HG03558 (cell line): ENCODE data around the gene DNMBP.
"Not testable (repeated sequence)": the region's sequence is repeated elsewhere in the genome, so short reads cannot be mapped to it uniquely, and the experiment has no call there.

Experiments
- ATAC-seq: cut with Tn5 transposase; IDR thresholded peaks from one replicate; pipeline ENCODE4 v1.9.1; 2021; ENCODE audit warnings: moderate number of reproducible peaks; ENCODE audit not compliant: unreplicated experiment; ENCODE audit errors: extremely low read depth

Gene DNMBP

GRCh38 chr10:99873846-99874245, 135.9 kb downstream of the DNMBP start:
- ATAC-seq, result no peak

GRCh38 chr10:99872367-99873162, 137.2 kb downstream of the DNMBP start:
- no peak for ATAC-seq

GRCh38 chr10:99870123-99870730, 139.5 kb downstream of the DNMBP start:
- ATAC-seq, result no peak

GRCh38 chr10:99869581-99870122, 140.1 kb downstream of the DNMBP start:
- no peak for ATAC-seq

GRCh38 chr10:99867250-99867649, 142.5 kb downstream of the DNMBP start:
- ATAC-seq, result not testable (repeated sequence)

- ATAC-seq, result not testable (repeated sequence)
Observed at GRCh38 chr10:99863535-99864240, 146.1 kb downstream of the DNMBP start.

GRCh38 chr10:99860466-99860865, 149.3 kb downstream of the DNMBP start:
- no peak for ATAC-seq

GRCh38 chr10:99859585-99859984, 150.2 kb downstream of the DNMBP start:
- ATAC-seq, result no peak

GRCh38 chr10:99858849-99859248, 150.9 kb downstream of the DNMBP start:
- no peak for ATAC-seq

GRCh38 chr10:99855479-99856071, 154.2 kb downstream of the DNMBP start:
- ATAC-seq, result no peak

- ATAC-seq, result no peak
Observed at GRCh38 chr10:99854860-99855259, 154.9 kb downstream of the DNMBP start.

GRCh38 chr10:99853655-99854054, 156.1 kb downstream of the DNMBP start:
- no peak for ATAC-seq

GRCh38 chr10:99852481-99853213, 157.1 kb downstream of the DNMBP start:
- ATAC-seq, result no peak

GRCh38 chr10:99851825-99852224, 157.9 kb downstream of the DNMBP start:
- no peak for ATAC-seq

GRCh38 chr10:99850767-99851340, 158.9 kb downstream of the DNMBP start:
- ATAC-seq, result no peak

- ATAC-seq, result no peak
Observed at GRCh38 chr10:99850021-99850766, 159.6 kb downstream of the DNMBP start.

- no peak for ATAC-seq
Observed at GRCh38 chr10:99849536-99849935, 160.2 kb downstream of the DNMBP start.

- no peak for ATAC-seq
Observed at GRCh38 chr10:99849057-99849456, 160.7 kb downstream of the DNMBP start.

GRCh38 chr10:99845837-99846382, 163.8 kb downstream of the DNMBP start:
- ATAC-seq, result no peak
